ENCODE measurements around the gene SUMO1. TPM values are rescaled to one million over a fixed set of nuclear protein-coding genes. Genes with fewer than 3 reads are reported as not detected.

Gene SUMO1
- total RNA-seq, 1 experiment from 2014 or later = 115 TPM

DNA sequence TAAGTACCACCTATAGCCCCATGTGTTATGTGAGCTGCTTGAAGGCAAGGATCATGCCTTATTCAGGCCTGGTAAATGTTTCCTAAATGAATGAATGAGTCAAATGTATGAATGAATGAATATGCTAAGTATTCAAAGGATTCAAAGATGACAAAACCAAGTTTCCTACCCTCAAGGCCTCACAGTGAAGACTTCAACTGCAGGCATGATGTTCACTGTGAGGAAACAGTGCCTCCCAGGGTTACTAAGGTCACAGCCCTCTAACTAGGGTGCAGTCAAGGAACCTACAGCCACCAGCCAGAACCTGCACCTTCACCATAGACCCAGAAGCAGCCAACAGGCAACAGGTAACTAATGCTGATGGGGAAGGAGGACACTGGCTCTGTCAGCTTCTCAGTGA is 69.3 kb downstream of the SUMO1 start:
- no peaks in the 10 kb centered on the region for H3K9me2 ChIP-seq (replicated peaks; ENCODE audit: low read length)
- no TSS peak for BruUV-seq (replicated peaks)
- intact Hi-C loops (cut with micrococcal nuclease) = no loop called here
- H3K4me2 ChIP-seq (ENCODE audit: low read length) = no peak overlapping the region
- H3K9ac ChIP-seq (ENCODE audit: low read length) = no peak overlapping the region
- TF ChIP-seq CTCF (conservative IDR thresholded peaks at IDR 0.05; ENCODE audit: low read depth, low read length) = no peak
- H3K9me3 ChIP-seq (ENCODE audit: low read length) = no peaks in the 10 kb centered on the region
- no peak for DNase-seq
- CTCF ChIA-PET = no interaction called here
- no peaks in the 10 kb centered on the region for H3K27me3 ChIP-seq (ENCODE audit: low read length)
- H2AFZ ChIP-seq (ENCODE audit: low read length) = no peak overlapping the region
- no peak overlapping the region for H3K4me3 ChIP-seq (ENCODE audit: low read length)
- POLR2A ChIA-PET (ENCODE audit: unreplicated experiment) = no interaction called here
- no peaks in the 10 kb centered on the region for H3K79me2 ChIP-seq (ENCODE audit: low read length)
- H3K4me1 ChIP-seq (ENCODE audit: insufficient read depth, low read length) = no peaks in the 10 kb centered on the region
- no peak overlapping the region for H3K27ac ChIP-seq (ENCODE audit: low read length)
- H3F3A ChIP-seq (ENCODE audit: low read length, unreplicated experiment) = no peaks in the 10 kb centered on the region
- ATAC-seq = no peak
- no peaks in the 10 kb centered on the region for H3K36me3 ChIP-seq (ENCODE audit: low read depth, low read length)
- no peaks in the 10 kb centered on the region for H4K20me1 ChIP-seq (ENCODE audit: low read length)

DNA sequence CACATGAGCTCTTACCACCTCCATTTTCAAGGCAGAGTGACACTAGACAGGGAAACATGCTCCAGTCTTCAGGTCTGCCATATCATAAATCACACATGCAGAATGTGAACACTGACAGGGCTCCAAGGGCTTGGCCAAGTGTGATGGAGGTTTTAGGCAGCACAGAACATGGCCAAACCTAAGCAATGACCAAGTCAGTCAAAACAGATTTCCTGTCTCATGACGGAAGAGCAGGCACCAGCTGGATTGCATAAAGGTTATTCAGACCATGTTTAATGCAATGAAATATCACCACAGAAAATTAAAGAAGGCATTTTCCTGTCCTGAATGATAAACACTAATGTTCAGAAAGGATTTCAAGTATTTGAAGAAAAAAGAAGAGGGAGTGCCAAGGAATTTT is 72.5 kb downstream of the SUMO1 start:
- Histone ChIP-seq H3K79me2 (ENCODE audit: low read length) (no peaks in the 10 kb centered on the region), H3K4me2 (ENCODE audit: low read length) (no peak overlapping the region), H3K9me2 (replicated peaks; ENCODE audit: low read length) (no peaks in the 10 kb centered on the region), H4K20me1 (ENCODE audit: low read length) (no peaks in the 10 kb centered on the region), H3K4me1 (ENCODE audit: insufficient read depth, low read length) (no peaks in the 10 kb centered on the region), H3F3A (ENCODE audit: low read length, unreplicated experiment) (no peaks in the 10 kb centered on the region), H3K9me3 (ENCODE audit: low read length) (no peaks in the 10 kb centered on the region), H3K4me3 (ENCODE audit: low read length) (no peak overlapping the region), H3K9ac (ENCODE audit: low read length) (no peak overlapping the region), H3K36me3 (ENCODE audit: low read depth, low read length) (no peaks in the 10 kb centered on the region), H2AFZ (ENCODE audit: low read length) (no peak overlapping the region), H3K27ac (ENCODE audit: low read length) (no peak overlapping the region), H3K27me3 (ENCODE audit: low read length) (no peaks in the 10 kb centered on the region)
- no TSS peak for BruUV-seq (replicated peaks)
- DNase-seq = no peak
- ChIA-PET CTCF (no interaction called here), POLR2A (ENCODE audit: unreplicated experiment) (no interaction called here)
- ATAC-seq = no peak
- TF ChIP-seq EZH2phosphoT487 (IDR thresholded peaks at IDR 0.05; ENCODE audit: borderline replicate concordance, low read length) (no peak), EZH2 (IDR thresholded peaks at IDR 0.05; ENCODE audit: low read length, unreplicated experiment) (no peak), CTCF (conservative IDR thresholded peaks at IDR 0.05; ENCODE audit: low read depth, low read length) (no peak)
- intact Hi-C loops (cut with micrococcal nuclease) = no loop called here

DNA sequence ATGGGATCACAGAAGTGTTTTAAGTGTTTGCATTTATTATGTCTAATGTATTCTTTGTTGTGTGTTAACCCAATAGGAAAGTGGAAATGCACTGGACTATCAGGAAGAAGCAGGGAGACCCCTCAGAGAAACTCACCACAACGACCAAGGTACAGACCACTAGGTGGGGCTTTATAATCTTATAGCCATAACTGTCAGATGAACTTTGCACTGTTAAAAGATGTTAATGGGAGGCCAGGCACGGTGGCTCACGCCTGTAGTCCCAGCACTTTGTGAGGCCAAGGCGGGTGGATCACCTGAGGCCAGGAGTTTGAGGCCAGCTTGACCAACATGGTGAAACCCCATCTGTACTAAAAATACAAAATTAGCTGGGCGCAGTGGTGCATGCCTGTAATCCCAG is 73.2 kb downstream of the SUMO1 start:
- CTCF ChIA-PET = no interaction called here
- ATAC-seq (no peak), DNase-seq (no peak)
- Histone ChIP-seq H3K9me3 (ENCODE audit: low read length) (no peaks in the 10 kb centered on the region), H3K4me3 (ENCODE audit: low read length) (no peak overlapping the region), H3K4me2 (ENCODE audit: low read length) (no peak overlapping the region), H3K79me2 (ENCODE audit: low read length) (no peaks in the 10 kb centered on the region), H3K9ac (ENCODE audit: low read length) (no peak overlapping the region), H3K9me2 (replicated peaks; ENCODE audit: low read length) (no peaks in the 10 kb centered on the region), H3K4me1 (ENCODE audit: insufficient read depth, low read length) (no peaks in the 10 kb centered on the region), H3K27ac (ENCODE audit: low read length) (no peak overlapping the region), H3K27me3 (ENCODE audit: low read length) (no peaks in the 10 kb centered on the region), H2AFZ (ENCODE audit: low read length) (no peak overlapping the region), H4K20me1 (ENCODE audit: low read length) (no peaks in the 10 kb centered on the region), H3F3A (ENCODE audit: low read length, unreplicated experiment) (no peaks in the 10 kb centered on the region), H3K36me3 (ENCODE audit: low read depth, low read length) (no peaks in the 10 kb centered on the region)
- TF ChIP-seq EZH2phosphoT487 (IDR thresholded peaks at IDR 0.05; ENCODE audit: borderline replicate concordance, low read length) = no peak
- BruUV-seq (replicated peaks) = no TSS peak
- POLR2A ChIA-PET (ENCODE audit: unreplicated experiment) = no interaction called here
- intact Hi-C loops (cut with micrococcal nuclease) = no loop called here

Data from PC-3 (cell line).